Measurements from ENCODE around the gene TUBA4A. TPM values are rescaled to one million over a fixed set of nuclear protein-coding genes. Genes with fewer than 3 reads are reported as not detected.

Gene TUBA4A
- total RNA-seq: 108 TPM

GRCh38 chr2:219253753-219254589, at the start of gene TUBA4A:
Gene TUBA4A, minus strand, starts transcription at chr2:219253918. Its CDS starts 60 bp downstream, at chr2:219253858.
- Histone ChIP-seq H3K4me3 (ENCODE audit: low read length) (peak within 1 kb of the TSS; percentile 96), H3K9me3 (ENCODE audit: low read depth, low read length) (no peaks in the 10 kb centered on the region), H3K4me1 (ENCODE audit: insufficient read depth, low read length) (peaks cover 45% of the 10 kb centered on the region), H3K27me3 (ENCODE audit: insufficient read depth, low read length) (no peaks in the 10 kb centered on the region)

GRCh38 chr2:219302412-219302968, 48.8 kb upstream of the TUBA4A start:
- peaks cover 17% of the 10 kb centered on the region for H3K27me3 ChIP-seq (ENCODE audit: insufficient read depth, low read length)
- H3K4me3 ChIP-seq (ENCODE audit: low read length): no peak overlapping the region
- no peaks in the 10 kb centered on the region for H3K9me3 ChIP-seq (ENCODE audit: low read depth, low read length)
- no peaks in the 10 kb centered on the region for H3K4me1 ChIP-seq (ENCODE audit: insufficient read depth, low read length)

- no peaks in the 10 kb centered on the region for H3K9me3 ChIP-seq (ENCODE audit: low read depth, low read length)
- H3K4me3 ChIP-seq (ENCODE audit: low read length): no peak overlapping the region
- peaks cover 4% of the 10 kb centered on the region for H3K27me3 ChIP-seq (ENCODE audit: insufficient read depth, low read length)
- peaks cover 3% of the 10 kb centered on the region for H3K4me1 ChIP-seq (ENCODE audit: insufficient read depth, low read length)
Measured at GRCh38 chr2:219300022-219300421, 46.3 kb upstream of the TUBA4A start.

GRCh38 chr2:219299372-219299760, 45.6 kb upstream of the TUBA4A start:
- no peak overlapping the region for H3K4me3 ChIP-seq (ENCODE audit: low read length)
- H3K4me1 ChIP-seq (ENCODE audit: insufficient read depth, low read length): peaks cover 8% of the 10 kb centered on the region
- H3K27me3 ChIP-seq (ENCODE audit: insufficient read depth, low read length): peaks cover 4% of the 10 kb centered on the region
- H3K9me3 ChIP-seq (ENCODE audit: low read depth, low read length): no peaks in the 10 kb centered on the region

- H3K4me1 ChIP-seq (ENCODE audit: insufficient read depth, low read length): peaks cover 12% of the 10 kb centered on the region
- no peak overlapping the region for H3K4me3 ChIP-seq (ENCODE audit: low read length)
- no peaks in the 10 kb centered on the region for H3K9me3 ChIP-seq (ENCODE audit: low read depth, low read length)
- H3K27me3 ChIP-seq (ENCODE audit: insufficient read depth, low read length): peaks cover 4% of the 10 kb centered on the region
Measured at GRCh38 chr2:219298759-219299371, 45.1 kb upstream of the TUBA4A start.

GRCh38 chr2:219297766-219298456, 44.2 kb upstream of the TUBA4A start:
- Histone ChIP-seq H3K4me1 (ENCODE audit: insufficient read depth, low read length) (peaks cover 12% of the 10 kb centered on the region), H3K27me3 (ENCODE audit: insufficient read depth, low read length) (peaks cover 4% of the 10 kb centered on the region), H3K9me3 (ENCODE audit: low read depth, low read length) (no peaks in the 10 kb centered on the region), H3K4me3 (ENCODE audit: low read length) (no peak overlapping the region)

- no peak overlapping the region for H3K4me3 ChIP-seq (ENCODE audit: low read length)
- peaks cover 4% of the 10 kb centered on the region for H3K27me3 ChIP-seq (ENCODE audit: insufficient read depth, low read length)
- H3K4me1 ChIP-seq (ENCODE audit: insufficient read depth, low read length): peaks cover 12% of the 10 kb centered on the region
- no peaks in the 10 kb centered on the region for H3K9me3 ChIP-seq (ENCODE audit: low read depth, low read length)
Measured at GRCh38 chr2:219296631-219297391, 43.1 kb upstream of the TUBA4A start.

- H3K9me3 ChIP-seq (ENCODE audit: low read depth, low read length): no peaks in the 10 kb centered on the region
- peaks cover 4% of the 10 kb centered on the region for H3K27me3 ChIP-seq (ENCODE audit: insufficient read depth, low read length)
- H3K4me1 ChIP-seq (ENCODE audit: insufficient read depth, low read length): peaks cover 12% of the 10 kb centered on the region
- H3K4me3 ChIP-seq (ENCODE audit: low read length): no peak overlapping the region
Measured at GRCh38 chr2:219296142-219296541, 42.4 kb upstream of the TUBA4A start.

GRCh38 chr2:219294356-219295351, 40.9 kb upstream of the TUBA4A start:
- Histone ChIP-seq H3K27me3 (ENCODE audit: insufficient read depth, low read length) (no peaks in the 10 kb centered on the region), H3K4me3 (ENCODE audit: low read length) (peak overlapping the region; percentile 40), H3K9me3 (ENCODE audit: low read depth, low read length) (no peaks in the 10 kb centered on the region), H3K4me1 (ENCODE audit: insufficient read depth, low read length) (peaks cover 12% of the 10 kb centered on the region)

GRCh38 chr2:219293736-219294231, 40.1 kb upstream of the TUBA4A start:
- Histone ChIP-seq H3K4me3 (ENCODE audit: low read length) (no peak overlapping the region), H3K27me3 (ENCODE audit: insufficient read depth, low read length) (no peaks in the 10 kb centered on the region), H3K9me3 (ENCODE audit: low read depth, low read length) (no peaks in the 10 kb centered on the region), H3K4me1 (ENCODE audit: insufficient read depth, low read length) (peaks cover 12% of the 10 kb centered on the region)

GRCh38 chr2:219292616-219293015, 38.9 kb upstream of the TUBA4A start:
- peaks cover 12% of the 10 kb centered on the region for H3K4me1 ChIP-seq (ENCODE audit: insufficient read depth, low read length)
- H3K27me3 ChIP-seq (ENCODE audit: insufficient read depth, low read length): no peaks in the 10 kb centered on the region
- no peak overlapping the region for H3K4me3 ChIP-seq (ENCODE audit: low read length)
- H3K9me3 ChIP-seq (ENCODE audit: low read depth, low read length): no peaks in the 10 kb centered on the region

- Histone ChIP-seq H3K4me3 (ENCODE audit: low read length) (no peak overlapping the region), H3K9me3 (ENCODE audit: low read depth, low read length) (no peaks in the 10 kb centered on the region), H3K4me1 (ENCODE audit: insufficient read depth, low read length) (peaks cover 12% of the 10 kb centered on the region), H3K27me3 (ENCODE audit: insufficient read depth, low read length) (no peaks in the 10 kb centered on the region)
Measured at GRCh38 chr2:219291910-219292490, 38.3 kb upstream of the TUBA4A start.

GRCh38 chr2:219291394-219291793, 37.7 kb upstream of the TUBA4A start:
- Histone ChIP-seq H3K4me1 (ENCODE audit: insufficient read depth, low read length) (peaks cover 12% of the 10 kb centered on the region), H3K27me3 (ENCODE audit: insufficient read depth, low read length) (no peaks in the 10 kb centered on the region)

More at GRCh38 chr2:219291394-219291793, 37.7 kb upstream of the TUBA4A start:
- no peaks in the 10 kb centered on the region for H3K9me3 ChIP-seq (ENCODE audit: low read depth, low read length)
- H3K4me3 ChIP-seq (ENCODE audit: low read length): no peak overlapping the region

Measured in mononuclear cell (primary cell).